SK-N-MC (cell line): Measurements from ENCODE around the gene KDR.

Source experiments
- DNase-seq: peaks from one replicate; pipeline ENCODE4 v3.0.0-alpha.2; 2011; ENCODE audit warnings: low read depth, low spot score
- H3K27ac ChIP-seq: fragments of 200-600 bp; sonication (generic); 2 replicates; pipeline ENCODE4 v1.5.1; 2016; ENCODE audit warnings: mixed run types
- H3K36me3 ChIP-seq: fragments of 200-600 bp; sonication (generic); 2 replicates; pipeline ENCODE4 v1.6.1; 2017; ENCODE audit warnings: antibody characterized with exemption, low read length, mixed read lengths; ENCODE audit not compliant: insufficient read depth
- H3K4me3 ChIP-seq: fragments of 200-600 bp; sonication (generic); 2 replicates; pipeline ENCODE4 v1.5.1; 2016
- H3K9ac ChIP-seq: fragments of 200-600 bp; sonication (generic); 2 replicates; pipeline ENCODE4 v1.8.0; 2017; ENCODE audit warnings: mixed run types, mixed read lengths; ENCODE audit not compliant: insufficient read length
- H3K9me3 ChIP-seq: fragments of 200-600 bp; sonication (generic); 2 replicates; pipeline ENCODE4 v1.6.1; 2017; ENCODE audit warnings: low read depth, mild to moderate bottlenecking, antibody characterized with exemption, low read length, moderate library complexity, mixed read lengths
- EZH2 ChIP-seq: fragments of 200-600 bp; sonication (generic); IDR thresholded peaks from one replicate; pipeline ENCODE4 v1.6.1; 2017; ENCODE audit warnings: antibody characterized with exemption
- FOXP2 ChIP-seq: optimal IDR thresholded peaks from 2 replicates; pipeline ENCODE3; 2011; ENCODE audit warnings: mild to moderate bottlenecking, moderate library complexity; ENCODE audit not compliant: insufficient read depth; ENCODE audit errors: extremely low read length, control extremely low read depth
- POLR2AphosphoS5 ChIP-seq: IDR thresholded peaks from 2 replicates; pipeline ENCODE4 v1.6.1; 2012; ENCODE audit warnings: mild to moderate bottlenecking, low read depth, low read length, borderline replicate concordance

The KDR gene

DNA sequence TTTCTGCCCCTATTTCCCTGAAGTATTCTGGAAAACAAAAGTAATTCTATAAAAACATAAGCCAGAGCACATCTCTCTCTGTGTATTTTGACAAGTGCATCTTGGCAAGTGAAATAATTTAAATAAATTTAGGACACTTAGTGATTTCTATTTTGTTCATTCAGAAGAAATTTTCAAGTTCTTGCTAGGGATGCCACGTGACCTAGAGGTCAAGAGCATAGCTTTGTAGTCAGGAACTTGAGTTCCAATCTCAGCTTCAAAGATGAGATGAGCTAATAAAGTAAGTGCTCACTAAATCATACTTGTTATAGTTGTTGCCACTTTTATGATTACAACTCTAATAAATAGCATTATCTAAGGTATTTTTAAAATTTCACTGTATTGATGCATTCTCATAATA lies 13.8 kb downstream of the KDR start:
- no peaks in the 10 kb centered on the region for H3K36me3 ChIP-seq
- DNase-seq = no peak
- H3K9me3 ChIP-seq = no peaks in the 10 kb centered on the region
- TF ChIP-seq EZH2 (no peak), FOXP2 (no peak), POLR2AphosphoS5 (no peak)
- H3K27ac ChIP-seq = no peak overlapping the region
- no peak overlapping the region for H3K4me3 ChIP-seq
- no peak overlapping the region for H3K9ac ChIP-seq

DNA sequence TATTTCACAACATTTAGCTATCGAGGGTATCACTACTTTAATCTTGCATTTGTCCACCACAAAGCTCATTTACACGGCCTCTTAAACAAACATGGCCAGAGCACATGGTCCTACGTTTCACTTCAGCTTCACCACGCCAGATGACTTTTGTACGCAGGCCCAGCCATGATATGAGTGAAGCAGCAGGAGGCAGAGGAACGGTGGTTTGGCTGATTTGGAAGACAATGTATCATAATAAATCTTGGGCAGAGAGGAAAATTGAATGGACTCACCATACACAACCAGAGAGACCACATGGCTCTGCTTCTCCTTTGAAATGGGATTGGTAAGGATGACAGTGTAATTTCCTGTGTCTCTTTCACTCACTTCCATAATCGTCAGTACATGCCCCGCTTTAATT lies 15.3 kb downstream of the KDR start:
- H3K36me3 ChIP-seq = no peaks in the 10 kb centered on the region

DNA sequence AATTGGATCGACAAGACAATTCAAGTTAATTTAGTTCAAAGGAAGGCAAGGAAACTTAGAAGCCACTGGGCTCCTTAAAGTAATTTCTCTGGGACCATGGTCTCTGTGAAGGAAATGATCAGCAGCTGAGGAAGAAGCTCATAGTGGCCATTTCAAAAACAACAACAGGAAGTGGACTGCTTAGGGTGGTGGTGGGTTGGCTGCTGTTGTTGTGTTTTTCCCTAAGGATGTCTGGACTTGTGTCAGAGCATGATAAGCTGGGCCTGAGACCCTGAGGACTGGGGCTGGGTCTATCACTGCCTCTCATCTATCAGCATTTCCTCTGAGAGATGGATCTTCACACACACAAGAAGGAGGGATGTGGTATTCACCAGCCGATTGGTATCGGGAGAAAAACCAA lies 18.3 kb downstream of the KDR start:
- H3K27ac ChIP-seq = no peak overlapping the region
- no peaks in the 10 kb centered on the region for H3K9me3 ChIP-seq
- DNase-seq = no peak
- H3K4me3 ChIP-seq = no peak overlapping the region
- TF ChIP-seq POLR2AphosphoS5 (no peak), FOXP2 (no peak), EZH2 (no peak)
- H3K9ac ChIP-seq = no peak overlapping the region
- no peaks in the 10 kb centered on the region for H3K36me3 ChIP-seq

More for the DNA sequence above, 15.3 kb downstream of the KDR start:
- Histone ChIP-seq H3K4me3 (no peak overlapping the region), H3K27ac (no peak overlapping the region), H3K9me3 (no peaks in the 10 kb centered on the region), H3K9ac (no peak overlapping the region)
- TF ChIP-seq EZH2 (no peak), FOXP2 (no peak), POLR2AphosphoS5 (no peak)
- DNase-seq = no peak

DNA sequence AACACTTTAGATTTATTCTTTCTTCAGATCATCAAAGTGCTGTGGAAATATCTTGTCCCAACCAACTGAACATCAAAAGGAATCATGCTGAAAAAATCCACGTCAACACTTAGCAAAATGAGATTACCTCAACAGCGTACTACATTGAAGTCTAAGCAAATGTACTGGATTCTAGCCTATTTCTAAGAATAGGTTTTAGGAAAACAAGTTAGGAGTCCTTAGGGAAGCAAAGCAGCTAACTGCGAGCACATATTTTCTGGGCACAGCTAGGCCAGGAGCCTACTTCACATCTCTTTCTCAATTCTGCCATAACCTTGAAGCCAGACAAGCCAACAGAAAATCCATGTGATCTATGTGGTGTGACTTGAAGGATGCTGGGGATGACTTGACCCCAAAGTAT lies 22.2 kb downstream of the KDR start:
- H3K4me3 ChIP-seq = no peak overlapping the region
- no peaks in the 10 kb centered on the region for H3K36me3 ChIP-seq
- TF ChIP-seq POLR2AphosphoS5 (no peak), EZH2 (no peak), FOXP2 (no peak)
- no peaks in the 10 kb centered on the region for H3K9me3 ChIP-seq
- no peak overlapping the region for H3K27ac ChIP-seq
- no peak for DNase-seq
- H3K9ac ChIP-seq = no peak overlapping the region

DNA sequence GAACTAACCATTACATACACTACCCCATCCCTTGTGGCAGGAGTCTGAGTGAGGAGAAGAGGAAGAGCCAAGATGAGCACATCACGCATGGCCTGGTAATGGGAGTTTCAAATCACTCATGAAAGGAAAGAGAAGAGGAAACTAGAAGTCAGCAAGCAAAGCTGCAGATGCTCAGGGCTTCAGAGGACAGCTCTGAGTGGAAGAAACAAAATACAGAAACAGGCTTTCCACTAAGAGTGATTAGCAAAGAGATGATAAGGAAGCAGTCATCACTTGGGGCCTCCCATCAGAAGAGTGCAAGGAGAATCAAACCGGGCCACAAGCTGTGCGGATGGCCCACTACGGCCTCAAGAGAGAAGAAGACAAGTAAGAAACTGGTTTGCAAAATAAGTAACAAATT lies 25.6 kb downstream of the KDR start:
- Histone ChIP-seq H3K27ac (no peak overlapping the region), H3K4me3 (no peak overlapping the region), H3K36me3 (no peaks in the 10 kb centered on the region), H3K9me3 (no peaks in the 10 kb centered on the region), H3K9ac (no peak overlapping the region)
- no peak for DNase-seq
- TF ChIP-seq FOXP2 (no peak), POLR2AphosphoS5 (no peak), EZH2 (no peak)

DNA sequence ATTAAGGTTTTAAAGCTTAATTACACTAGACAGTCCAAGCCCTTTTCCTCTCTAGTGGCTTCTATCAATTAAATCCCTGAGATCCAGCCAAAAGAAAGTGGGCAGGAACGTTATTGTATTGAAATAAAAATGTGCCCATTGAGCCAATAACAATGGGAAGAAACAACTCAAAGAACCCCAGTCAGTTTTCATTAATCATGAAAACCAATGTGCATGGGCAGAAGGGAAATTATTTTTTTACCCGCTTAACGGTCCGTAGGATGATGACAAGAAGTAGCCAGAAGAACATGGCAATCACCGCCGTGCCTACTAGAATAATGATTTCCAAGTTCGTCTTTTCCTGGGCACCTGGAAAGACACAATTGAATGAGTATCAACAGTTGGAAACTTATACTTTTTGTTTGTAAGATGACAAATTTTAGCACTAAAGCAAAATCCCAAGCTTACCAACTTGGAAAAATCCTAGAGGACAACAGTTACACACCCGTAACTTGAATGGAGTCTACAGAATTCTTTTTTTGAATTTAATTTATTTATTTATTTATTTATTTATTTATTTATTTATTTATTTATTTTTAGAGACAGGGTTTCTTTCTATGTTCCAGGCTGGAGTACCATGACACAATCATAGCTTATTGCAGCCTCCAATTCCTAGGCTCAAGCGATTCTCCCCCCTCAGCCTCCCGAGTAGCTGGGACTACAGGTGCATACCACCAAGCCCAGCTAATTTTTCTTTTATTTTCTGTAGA lies 26.8 kb downstream of the KDR start:
- no peak overlapping the region for H3K4me3 ChIP-seq
- H3K9ac ChIP-seq = no peak overlapping the region
- no peaks in the 10 kb centered on the region for H3K9me3 ChIP-seq
- no peak for DNase-seq
- H3K36me3 ChIP-seq = no peaks in the 10 kb centered on the region
- H3K27ac ChIP-seq = no peak overlapping the region
- TF ChIP-seq EZH2 (no peak), POLR2AphosphoS5 (no peak), FOXP2 (no peak)

DNA sequence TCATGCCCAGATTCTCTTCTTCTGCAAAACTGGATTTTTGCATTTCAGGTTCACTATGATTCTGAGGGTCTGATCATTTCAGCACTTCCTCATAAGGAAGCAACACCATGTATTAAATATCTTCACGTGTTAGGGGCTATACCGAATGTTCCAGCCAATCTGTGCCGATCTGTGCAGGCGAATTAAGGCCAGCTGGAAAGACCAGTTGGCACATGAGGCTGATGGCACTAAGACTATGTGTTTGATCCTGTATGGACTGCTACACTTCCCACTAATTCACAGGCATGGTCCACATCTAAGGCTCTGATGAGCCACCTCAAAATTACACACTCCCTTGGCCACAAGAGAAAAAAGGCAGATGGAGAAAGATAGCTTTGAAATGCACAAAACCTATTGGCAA lies 28.8 kb downstream of the KDR start:
- DNase-seq = no peak
- Histone ChIP-seq H3K27ac (no peak overlapping the region), H3K9me3 (no peaks in the 10 kb centered on the region), H3K9ac (no peak overlapping the region), H3K36me3 (no peaks in the 10 kb centered on the region), H3K4me3 (no peak overlapping the region)
- TF ChIP-seq POLR2AphosphoS5 (no peak), FOXP2 (no peak), EZH2 (no peak)

DNA sequence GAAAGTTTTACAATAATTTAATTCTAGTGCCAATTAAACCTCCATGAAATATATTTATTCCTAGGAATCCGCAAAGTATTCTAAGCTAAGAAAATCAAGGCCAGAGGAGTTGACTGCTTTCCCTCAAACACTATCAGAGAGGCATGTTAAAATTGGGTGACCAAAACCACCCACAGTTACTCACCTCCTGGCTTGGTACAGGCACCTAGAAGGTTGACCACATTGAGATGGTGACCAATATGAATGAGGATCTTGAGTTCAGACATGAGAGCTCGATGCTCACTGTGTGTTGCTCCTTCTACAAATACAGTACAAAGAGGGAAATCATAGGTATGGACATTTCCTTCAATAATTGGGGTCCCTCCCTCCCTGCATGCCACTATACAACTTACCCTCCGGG lies 29.4 kb downstream of the KDR start:
- DNase-seq = no peak
- Histone ChIP-seq H3K9me3 (no peaks in the 10 kb centered on the region), H3K36me3 (no peaks in the 10 kb centered on the region), H3K27ac (no peak overlapping the region), H3K9ac (no peak overlapping the region), H3K4me3 (no peak overlapping the region)
- no peak for TF ChIP-seq POLR2AphosphoS5
- no peak for TF ChIP-seq FOXP2
- no peak for TF ChIP-seq EZH2

DNA sequence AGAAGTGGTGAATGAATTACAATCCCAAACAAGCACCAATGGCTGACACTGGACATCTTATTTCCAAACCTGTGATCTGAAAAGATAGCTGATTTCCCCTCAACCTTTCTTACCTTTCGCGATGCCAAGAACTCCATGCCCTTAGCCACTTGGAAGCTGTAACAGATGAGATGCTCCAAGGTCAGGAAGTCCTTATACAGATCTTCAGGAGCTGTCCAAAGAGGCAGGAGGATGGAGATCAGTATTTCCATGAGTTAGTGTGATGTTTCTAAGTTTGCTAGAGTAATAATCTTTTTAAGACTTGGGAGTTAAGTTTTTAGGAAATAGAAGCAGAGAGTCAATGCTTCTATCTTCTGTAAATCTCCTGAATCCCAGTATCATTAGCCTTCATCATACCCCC lies 32.9 kb downstream of the KDR start:
- H3K9me3 ChIP-seq = no peaks in the 10 kb centered on the region
- no peak for TF ChIP-seq FOXP2
- DNase-seq = no peak
- H3K9ac ChIP-seq = no peak overlapping the region
- H3K36me3 ChIP-seq = no peaks in the 10 kb centered on the region
- H3K27ac ChIP-seq = no peak overlapping the region
- H3K4me3 ChIP-seq = no peak overlapping the region
